GM19395 (cell line): ENCODE data around the gene SELPLG.
"Not testable (repeated sequence)": the region's sequence is repeated elsewhere in the genome, so short reads cannot be mapped to it uniquely, and the experiment has no call there.

ENCODE experiments used
- ATAC-seq: cut with Tn5 transposase; IDR thresholded peaks from one replicate; pipeline ENCODE4 v1.9.1; 2021; ENCODE audit warnings: mild to moderate bottlenecking, moderate library complexity; ENCODE audit not compliant: unreplicated experiment

Gene SELPLG

DNA sequence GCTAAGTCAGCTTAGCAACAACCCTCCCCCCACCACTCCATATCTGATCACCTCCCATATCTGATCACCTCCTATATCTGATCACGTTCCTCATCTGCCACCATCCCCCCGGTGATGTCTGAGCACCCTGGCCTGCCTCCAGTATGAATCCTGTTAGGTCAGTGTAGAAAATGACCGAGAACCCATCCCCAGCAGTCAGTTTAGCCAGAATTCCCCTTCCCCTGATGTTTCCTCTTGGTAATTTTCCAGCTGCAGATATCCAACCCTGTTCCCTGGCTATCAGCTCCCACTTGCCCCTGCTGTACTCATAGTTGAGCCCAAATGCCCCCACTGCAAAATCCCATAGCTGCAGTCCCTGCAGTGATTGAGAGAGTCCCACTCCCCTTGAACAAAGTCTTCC, 12.5 kb downstream of the SELPLG start:
- no peak for ATAC-seq

DNA sequence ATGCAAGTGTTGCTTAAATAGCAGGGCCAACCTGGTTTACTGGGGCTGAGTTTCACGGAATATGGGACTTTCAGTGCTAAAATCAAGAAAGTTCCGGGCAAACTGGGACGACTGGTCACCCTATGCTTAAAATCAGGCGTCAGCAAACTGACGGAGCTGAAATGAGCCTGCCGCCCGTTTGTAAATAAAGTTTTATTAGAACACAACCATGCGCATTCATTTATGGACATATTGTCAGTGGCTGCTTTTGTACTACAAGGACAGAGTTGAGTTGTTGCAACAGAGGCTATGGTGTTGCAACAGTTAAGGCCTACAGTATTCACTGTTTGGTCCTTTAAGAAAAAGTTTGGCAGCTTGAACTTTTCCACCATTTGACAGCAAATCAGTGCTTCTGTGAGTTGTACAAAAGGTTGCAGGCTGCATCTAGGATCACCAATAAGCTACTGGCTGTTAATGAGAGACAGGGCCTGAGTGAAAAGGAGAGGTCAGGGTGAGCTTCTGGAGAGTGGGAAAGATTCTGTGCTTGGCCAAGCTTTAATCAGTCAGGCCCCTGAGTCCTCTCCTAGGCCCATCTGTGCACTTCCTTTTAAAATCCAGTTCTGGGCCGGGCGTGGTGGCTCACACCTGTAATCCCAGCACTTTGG, 13.3 kb downstream of the SELPLG start:
- ATAC-seq, result no peak

DNA sequence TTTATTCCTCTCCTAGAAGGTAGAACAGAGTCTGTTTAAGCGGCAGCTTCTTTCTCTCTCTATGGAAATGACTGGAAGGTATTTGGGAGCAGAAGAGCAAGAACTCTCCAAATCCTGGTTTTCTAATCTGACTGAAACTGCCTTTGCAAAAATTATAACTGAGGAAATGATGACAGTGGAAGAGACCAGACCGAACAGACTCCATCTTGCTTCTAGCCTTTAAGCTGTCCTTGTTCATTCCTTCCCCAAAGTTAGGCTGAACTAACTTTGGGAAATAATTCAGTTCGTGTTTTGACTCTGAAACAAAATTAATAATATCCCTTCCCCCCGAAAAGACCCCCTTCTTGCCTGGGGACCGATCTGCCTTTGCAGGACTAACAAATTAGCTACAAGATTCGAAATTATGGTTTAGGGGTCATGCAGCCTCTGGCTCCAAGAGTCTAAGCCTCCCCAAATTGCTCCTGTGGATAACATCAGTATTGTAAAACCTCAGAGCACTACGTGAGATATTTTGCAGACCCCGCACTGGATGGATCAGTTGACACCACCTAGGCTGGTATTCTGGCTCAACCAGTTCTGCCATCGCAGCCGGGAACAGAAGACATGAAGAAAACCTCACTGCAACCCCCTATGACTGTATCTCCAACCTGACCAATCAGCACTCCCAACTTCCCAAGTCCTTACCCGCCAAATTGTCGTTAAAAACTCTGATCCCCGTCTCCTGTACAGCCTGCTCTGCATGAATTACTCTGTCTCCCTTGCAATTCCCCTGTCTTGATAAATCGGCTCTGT, 14.1 kb downstream of the SELPLG start:
- ATAC-seq, result no peak

DNA sequence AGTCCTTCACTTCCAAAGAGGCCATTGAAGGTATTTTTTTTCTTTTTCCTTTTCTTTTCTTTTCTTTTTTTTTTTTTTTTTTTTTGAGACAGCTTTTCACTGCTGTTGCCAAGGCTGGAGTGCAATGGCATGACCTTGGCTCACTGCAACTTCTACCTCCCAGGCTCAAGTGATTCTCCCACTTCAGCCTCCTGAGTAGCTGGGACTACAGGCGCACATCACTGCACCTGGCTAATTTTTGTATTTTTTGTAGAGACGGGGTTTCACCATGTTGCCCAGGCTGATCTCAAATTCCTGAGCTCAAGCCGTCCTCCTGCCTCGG, 14.8 kb downstream of the SELPLG start:
- not testable (repeated sequence) for ATAC-seq

DNA sequence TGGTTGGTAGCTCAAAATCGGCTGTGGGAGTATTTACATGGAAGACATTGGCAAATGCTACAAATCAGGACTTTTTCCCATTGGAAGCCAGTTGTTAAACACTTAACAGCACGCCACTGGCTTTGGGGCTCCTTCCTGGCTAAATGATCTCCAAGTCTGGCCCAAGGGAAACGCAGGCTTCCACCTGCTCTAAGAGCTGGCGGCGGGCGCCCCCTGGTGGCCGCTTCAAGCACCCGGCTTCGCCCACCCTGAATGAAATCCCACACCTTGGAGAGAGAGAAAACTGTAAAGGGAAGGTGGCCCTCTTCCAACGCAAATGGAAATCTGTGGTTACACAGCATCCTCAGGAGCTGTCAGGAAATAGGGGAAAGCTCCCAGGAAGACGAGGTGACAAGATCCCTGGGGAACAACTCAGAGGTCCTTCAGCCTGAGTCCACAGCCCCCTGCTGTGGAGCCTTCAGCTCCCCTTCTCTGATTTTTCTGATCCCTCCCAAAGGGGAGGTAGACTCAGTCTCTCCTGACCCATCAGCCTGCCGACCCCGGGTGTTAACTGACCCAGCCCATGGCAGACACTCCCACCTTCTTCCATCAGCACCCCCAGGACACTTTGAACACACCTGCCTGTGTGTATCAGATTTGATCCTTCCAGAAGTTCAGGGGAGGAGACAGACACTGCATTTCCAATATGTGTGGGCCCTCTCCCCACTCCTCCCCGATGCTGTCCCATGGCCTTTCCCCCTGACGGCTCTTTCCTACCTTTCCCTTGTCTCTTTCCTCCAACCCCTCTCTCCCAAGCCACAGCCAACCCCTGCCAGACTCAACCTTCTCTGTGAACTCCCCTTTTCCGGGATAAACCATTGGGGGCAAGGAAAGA, 15.4 kb downstream of the SELPLG start:
- peak; percentile 56 for ATAC-seq

DNA sequence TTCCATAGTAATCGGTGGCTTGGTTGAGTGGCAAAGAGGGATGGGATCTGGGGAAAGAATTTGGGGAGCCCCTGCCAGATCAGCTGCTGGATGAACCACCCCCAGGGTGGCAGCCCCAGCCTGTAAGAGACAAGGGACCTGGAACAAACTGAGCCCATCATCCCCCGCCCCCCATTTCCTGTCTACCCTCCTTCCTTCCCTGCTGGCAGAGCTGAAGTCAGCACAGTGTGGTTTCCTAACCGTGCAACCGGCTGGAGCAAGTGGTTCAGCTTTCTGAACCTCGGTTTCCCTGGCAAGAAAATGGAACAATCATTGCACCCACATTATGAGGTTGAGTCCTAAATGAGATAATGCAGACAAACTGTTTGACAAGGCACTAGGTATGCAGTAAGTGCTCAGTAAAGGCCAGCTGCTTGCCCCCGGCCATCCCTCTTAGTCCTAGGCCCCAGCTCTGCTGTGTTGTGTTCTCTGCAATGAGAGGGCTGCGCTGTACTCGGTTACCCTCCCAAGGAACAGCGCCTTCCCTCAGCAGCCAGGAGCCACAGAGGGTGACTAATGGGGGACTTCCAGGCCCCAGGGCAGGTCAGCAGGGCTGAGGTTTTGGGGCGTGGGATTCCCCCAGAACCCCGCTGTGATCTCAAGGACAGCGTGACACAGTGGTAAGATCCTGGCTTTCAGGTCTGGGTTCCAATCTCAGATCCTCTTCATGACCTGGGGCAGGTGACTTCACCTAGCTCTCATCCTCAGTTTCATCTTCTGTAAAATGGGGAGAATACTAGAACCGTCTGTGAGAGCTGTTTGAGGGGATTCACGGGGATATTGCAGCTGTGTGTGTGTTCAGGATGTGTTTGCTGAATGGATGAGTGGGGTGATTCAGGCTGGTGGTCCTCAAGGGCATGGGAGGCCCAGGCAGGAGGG, 16.5 kb downstream of the SELPLG start:
- peak; percentile 74 for ATAC-seq

DNA sequence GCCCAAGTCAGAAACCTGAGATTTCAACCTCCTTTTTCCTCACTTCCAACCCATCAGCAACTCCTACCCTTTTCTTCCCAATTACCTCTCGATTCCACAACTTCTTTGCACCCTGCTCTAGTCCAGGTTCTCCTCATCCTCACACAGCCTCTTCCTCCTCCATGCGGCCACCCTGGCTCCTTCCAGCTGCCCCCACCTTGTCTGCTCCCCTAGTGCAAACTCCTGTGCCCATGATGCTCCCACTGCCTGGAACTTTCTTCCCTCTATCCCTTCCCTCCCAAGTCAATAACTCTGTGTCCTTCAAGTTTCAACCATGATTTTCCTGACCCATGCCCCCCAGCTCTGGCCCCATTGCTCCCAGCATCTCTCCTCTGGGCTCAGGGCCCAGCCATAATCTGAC, 17.3 kb downstream of the SELPLG start:
- ATAC-seq, result no peak

DNA sequence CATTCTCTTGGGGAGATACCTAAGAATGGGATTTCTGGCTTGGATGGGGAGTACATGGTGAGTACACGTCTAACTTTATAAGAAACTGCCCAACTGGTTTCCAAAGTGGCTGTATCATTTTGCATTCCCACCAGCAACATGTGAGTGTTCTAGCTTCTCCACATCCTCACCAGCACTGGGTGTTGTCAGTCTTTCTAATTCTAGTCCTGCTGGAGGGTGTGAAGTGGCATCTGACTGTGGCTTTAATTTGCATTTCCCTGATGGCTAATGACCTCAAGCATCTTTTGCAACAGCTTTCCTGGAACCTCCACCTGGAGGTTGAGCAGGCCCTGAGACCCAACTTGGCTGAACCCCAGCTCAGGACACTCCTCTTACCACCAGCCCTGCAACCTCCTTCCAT, 17.8 kb downstream of the SELPLG start:
- ATAC-seq, result no peak

DNA sequence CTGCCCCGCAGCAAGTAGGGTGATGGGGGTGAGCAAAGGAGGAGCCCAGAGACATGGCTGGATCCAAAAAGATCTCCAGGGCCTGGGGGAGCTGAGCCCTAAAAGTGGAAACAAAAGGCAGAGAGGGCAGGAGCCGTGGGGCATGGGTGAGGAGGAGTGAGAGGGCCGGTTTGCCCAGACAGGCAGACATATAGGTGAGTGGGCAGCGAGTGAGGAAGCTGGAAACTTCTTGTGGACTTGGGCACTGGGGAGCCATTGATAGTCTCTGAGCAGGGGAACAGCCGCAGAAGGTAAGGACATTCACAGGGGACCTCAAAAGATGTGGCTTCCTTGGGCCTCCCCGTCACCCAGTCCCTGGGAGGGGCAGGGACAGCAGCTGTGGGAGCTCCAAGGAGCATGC, 19.1 kb downstream of the SELPLG start:
- ATAC-seq, result no peak

DNA sequence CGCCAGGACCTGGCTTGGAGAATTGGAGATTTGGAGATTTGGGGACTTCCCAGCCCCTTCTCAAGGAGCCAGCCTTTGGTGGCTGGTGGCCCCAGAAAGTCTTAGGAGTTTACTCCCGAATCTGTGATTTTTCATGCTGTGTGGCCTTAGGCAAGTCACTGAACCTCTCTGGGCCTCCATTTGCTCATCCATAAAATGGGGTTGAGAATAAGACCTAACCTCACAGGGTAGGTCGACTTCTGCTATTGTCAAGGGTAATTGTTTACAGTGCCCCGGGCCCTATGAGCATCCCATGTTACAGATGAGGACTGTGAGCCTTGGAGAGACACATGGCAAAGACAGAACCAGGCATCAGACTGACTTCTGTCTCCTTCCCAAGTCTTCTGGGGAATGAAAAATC, 19.7 kb downstream of the SELPLG start:
- no peak for ATAC-seq

DNA sequence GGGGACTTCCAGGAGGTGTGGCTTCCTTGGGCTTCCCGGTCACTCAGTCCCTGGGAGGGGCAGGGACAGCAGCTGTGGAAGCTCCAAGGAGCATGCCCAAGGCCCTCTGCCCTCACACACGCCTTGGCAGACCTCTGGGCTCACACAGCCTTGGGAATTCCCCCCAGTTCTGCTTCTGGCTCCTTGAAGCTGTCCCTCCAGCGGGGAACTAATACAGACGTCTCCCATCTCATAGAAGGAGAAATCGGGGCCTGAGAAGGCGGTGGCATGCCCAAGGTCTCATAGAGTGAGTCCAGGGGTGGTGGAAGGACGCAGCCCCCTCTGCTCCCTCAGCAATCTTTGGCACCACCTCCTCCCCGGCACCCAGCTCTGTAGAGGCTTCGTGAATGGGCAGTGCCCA, 20.1 kb downstream of the SELPLG start:
- ATAC-seq, result no peak

DNA sequence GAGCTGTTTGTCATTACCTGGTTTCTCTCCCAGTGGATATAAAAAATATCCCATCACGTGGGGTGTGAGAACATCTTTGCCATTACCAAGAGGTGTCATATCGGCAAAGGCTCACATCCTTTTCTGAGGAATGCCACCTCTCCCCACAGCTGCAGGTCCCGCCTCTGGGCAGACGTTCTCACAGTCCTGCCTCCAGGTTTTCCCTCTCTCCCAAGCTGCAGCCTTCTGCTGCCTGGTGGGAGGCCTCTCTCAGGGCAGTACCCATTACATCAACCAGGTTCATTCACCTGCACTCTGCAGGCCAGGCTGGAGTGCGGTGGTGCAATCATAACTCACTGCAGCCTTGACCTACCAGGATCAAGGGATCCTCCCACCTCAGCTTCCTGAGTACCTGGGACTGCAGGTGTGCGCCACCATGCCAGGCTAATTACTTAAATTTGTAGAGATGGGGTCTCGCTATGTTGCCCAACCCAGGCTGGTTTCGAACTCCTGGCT, 20.9 kb downstream of the SELPLG start:
- no peak for ATAC-seq

DNA sequence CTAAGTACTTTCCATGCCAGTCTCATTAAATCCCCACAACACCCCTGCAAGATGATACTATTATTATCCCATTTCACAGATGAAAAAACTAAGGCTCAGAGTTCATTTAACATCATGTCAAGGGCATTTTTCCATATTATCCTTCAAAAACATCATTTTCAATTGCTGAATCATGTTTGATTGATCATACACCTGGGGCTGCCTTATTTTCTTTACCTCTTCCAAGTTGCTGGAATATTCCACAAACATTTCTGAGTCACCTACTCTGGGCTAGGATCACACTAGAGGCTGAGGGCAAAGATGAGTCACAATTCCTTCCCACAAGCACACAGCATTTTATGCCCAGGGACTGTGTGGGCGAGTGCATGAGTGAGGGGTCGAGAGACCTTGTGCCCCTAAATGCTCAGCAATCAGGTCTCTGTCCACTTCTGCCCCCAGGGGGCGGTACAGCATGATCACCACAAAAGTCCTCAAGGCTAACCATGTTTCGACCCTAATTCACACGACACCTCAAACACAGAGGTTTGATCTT, 21.7 kb downstream of the SELPLG start:
- no peak for ATAC-seq

DNA sequence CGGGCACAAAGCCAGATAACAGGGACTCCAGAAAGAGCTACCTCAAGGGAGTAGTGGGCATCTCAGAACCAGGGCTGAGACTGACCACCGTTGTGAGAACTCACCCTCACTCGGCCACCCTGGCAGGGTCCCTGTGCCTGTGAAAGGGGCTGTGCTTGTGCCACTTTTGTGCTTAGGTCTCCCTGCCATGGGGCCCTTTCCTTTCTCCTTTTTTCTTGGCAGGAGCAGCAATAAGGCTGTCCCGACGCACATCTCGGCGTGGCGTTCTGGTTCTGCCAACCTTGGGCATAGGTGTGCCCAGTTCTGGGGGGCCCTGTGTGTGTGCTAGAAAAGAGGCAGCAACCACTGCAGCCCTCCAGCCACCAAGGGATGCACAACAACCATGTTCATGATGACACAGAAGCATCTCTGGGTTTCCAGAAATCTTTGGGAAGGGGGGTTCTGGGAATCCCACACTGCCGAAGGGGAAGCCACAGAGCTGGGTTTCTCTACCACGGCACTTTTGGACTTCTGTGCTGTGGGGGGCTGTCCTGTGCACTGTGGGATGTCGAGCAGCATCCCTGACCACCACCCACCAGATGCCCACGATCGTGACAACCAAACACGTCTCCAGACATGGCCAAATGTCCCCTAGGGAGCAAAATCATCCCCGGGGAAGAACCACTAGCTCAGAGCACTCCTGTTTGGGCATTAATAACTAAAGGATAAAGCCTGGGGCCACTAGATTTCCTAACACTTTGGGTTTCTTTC, 22.7 kb downstream of the SELPLG start:
- ATAC-seq, result no peak

DNA sequence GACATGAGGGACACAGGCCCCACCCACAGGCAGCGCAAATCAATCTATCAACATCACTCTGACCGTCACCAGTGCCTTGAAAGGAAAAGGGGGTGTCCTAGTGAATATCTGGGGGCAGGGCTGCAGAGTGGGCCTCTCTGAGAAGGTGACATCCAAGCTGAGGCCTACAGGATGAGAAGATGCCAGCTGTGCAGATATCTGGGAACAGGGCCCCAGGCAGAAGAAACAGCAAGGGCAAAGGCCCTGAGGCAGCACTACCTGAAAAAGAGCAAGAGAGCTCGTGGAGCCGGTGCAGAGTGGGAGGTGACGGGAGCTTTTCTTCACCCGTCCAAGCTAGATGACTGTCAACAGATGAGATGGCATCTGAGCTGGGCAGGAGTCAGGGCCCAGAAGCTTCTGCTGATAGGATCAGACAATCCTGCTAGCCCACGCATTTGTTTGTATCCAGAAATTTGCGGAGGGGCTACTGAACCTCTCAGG, 23.3 kb downstream of the SELPLG start:
- no peak for ATAC-seq

DNA sequence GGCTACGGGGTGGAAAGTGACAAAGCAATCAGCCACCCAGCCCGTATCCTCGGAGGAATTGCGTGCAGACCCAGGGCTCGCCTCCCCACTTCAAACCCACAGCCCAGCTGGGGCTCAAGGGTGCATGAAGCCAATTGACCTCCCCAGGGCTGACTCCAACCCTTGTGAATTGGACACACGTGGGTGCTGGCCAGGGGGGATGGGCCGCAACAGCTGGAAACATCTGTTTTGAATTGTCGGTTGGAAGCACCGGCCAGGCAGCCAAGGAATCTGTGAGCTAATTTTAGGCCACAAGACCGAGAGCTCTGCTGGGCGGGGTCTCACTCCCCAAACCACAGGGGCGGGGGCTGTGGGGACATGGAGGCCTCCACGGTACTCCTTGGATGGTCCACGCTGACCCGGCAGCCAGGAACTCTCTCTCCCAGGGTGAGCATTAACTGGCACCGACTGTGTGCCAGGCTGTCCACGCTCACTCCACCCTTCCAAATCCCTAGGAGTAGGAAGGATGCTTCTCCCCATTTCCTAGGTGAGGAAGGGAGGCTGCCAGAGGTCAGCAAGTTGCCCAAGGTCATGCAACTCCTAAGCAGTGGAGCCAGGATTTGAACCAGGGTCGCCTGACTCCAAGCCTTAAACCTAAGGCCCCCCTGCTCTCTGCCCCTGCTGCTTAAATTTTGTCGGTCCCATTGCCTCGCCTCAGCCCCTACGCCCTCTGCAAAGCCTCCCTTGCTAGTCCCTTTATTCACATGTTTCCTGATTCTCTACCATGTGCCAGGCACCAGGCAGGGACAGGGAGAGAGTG, 24.0 kb downstream of the SELPLG start:
- no peak for ATAC-seq

DNA sequence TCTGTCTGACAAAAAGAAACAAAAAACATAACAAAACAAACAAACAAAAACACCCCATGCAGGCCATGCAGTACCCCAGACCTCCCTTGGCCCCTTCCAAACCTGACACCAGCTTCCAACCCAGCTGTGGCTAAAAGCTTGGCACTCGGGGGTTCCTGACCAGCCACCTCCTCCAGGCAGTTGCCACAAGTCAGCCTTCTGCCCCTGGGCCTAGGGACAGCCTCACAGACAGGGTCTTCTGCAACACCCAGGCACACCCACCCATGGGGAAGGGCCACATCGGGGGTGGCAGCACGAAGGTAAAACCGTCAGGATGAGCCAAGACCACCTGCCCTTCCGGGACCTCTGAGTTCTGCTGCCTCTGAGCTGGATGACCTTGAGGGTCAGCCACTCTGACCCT, 25.1 kb downstream of the SELPLG start:
- no peak for ATAC-seq

DNA sequence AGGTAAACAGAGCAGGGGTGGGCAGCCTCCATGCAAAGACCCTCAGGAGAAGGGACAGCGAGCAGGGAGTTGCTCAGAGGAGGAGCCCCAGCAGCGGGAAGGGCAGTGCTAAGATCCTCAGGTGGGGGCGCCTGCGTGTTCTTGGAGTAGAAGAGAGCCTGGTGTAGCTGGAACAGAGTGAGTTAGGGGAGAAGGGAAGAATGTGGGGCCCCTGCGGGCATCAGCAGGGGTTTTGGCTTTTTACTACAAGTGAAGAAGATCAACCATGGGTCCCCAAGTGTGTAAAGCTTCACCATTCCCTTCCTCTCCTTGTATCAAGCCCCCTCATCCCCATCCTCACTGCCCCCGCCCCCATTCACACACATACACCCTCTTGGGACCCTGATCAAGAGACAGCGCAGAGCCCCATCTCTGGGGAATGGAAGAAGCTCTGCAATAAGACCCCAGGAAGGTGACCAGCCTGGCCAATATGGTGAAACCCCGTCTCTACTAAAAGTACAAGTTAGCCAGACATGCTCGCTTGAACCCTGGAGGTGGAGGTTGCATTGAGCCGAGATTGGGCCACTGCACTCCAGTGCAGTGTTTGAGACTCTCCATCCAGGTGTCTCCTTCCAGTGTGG, 25.6 kb downstream of the SELPLG start:
- no peak for ATAC-seq
